Motor neuron (in vitro differentiated cells): ENCODE results near the gene ARID4B. TPM values are rescaled to one million over a fixed set of nuclear protein-coding genes. Genes with fewer than 3 reads are reported as not detected.

Experiments used
- ATAC-seq, 8 experiments: fragments of 200-7000 bp; cut with Tn5 transposase; replicated peaks in 6 of 8; 2 replicates each; pipeline ENCODE4 v1.8.0; 2021; ENCODE audit warnings: mild to moderate bottlenecking in 8 of 8, moderate library complexity in 8 of 8
- H3K27ac ChIP-seq, 2 donors: fragments of 250-450 bp; sonication (Bioruptor Pico); 2 replicates each; pipeline ENCODE4 v1.9.0; 2021; ENCODE audit warnings: antibody characterized with exemption in 2 of 2, mild to moderate bottlenecking in 2 of 2, moderate library complexity in 1 of 2
- H3K4me1 ChIP-seq, 2 donors: fragments of 250-450 bp; sonication (Bioruptor Pico); replicated peaks in 1 of 2; 2 replicates each; pipeline ENCODE4 v1.6.1; 2021; ENCODE audit warnings: antibody characterized with exemption in 2 of 2, mild to moderate bottlenecking in 2 of 2, moderate library complexity in 1 of 2
- H3K4me3 ChIP-seq, 5 donors: fragments of 250-450 bp; sonication (Bioruptor Pico); 2 replicates each; pipeline ENCODE4 v1.9.0; 2021; ENCODE audit warnings: antibody characterized with exemption in 5 of 5, mild to moderate bottlenecking in 5 of 5, moderate library complexity in 4 of 5
- WGBS, 10 experiments: fragments of 450-650 bp; shearing (Covaris generic); methylation state at CpG; one replicate each; pipeline ENCODE4 v1.0.0; 2022; 5-methylcytosine and 5-hydroxymethylcytosine counted together
- in situ Hi-C, 9 experiments: fragments of 400-800 bp; cut with MboI; loops; one replicate each; pipeline ENCODE4 v1.15.0; 2021; ENCODE audit warnings: low sequenced_read_pairs in 9 of 9, low pct_unique_long_range_greater_than_20kb in 2 of 9; ENCODE audit not compliant: unreplicated experiment in 9 of 9
- total RNA-seq, 8 experiments: library from RNA; unstranded; fragments of 300-600 nt; gene quantifications; 2 replicates each; pipeline versions ENCODE4 v1.2.3 to v1.2.4, GENCODE V29; 2022

Gene ARID4B
- total RNA-seq, 8 experiments from 2014 or later: 25.5 to 71.7 (median 53.6) TPM

DNA sequence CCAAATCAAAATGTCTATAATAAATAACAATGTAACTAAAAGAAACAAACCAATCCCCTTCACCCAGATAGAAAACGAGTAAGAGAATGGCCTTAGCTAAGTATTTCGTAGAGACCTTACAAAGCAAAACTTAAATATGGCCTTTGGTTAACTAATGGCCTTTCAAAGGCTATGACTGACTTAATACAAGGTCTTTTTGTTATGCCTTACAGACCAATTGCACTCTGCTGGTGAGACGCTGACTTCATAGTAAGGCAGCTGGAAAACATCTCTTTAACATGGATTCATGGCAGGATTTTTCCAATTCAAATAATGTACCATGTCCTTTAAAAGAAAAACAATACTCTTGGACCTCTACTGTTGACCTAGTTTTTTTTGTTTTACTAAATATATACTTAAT, 23.5 kb upstream of the ARID4B start:
- ATAC-seq: no peak
- in situ Hi-C loops: no loop called here
- 52 to 80% (median 60%) methylated on average over 1 to 3 of the region's 3 CpGs; no CpG with 5 or more reads in 1 of the 10 experiments for WGBS, 10 experiments
- H3K4me1 ChIP-seq: no peaks in the 10 kb centered on the region
- no peak overlapping the region for H3K4me3 ChIP-seq
- no peak overlapping the region for H3K27ac ChIP-seq

DNA sequence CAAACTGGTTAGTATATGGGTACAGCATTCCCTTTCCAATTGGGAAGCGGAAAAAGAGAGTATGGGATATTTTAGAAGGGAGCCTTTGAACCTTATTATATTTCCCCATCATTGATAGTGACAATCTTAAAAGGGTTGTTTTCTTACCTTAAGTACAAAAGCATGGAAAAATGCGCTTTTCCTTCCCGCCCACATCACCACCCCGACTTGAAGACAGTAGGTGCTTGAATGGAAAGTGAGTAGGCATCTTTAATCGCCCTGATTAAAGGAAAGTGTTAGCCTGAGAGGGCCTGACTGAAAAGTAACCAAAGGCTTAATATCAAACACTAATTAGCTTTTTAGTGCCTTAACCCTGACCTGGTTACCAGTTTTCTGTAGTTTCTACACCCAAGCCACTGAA, 15.7 kb upstream of the ARID4B start:
- H3K4me3 ChIP-seq: no peak overlapping the region
- no peak overlapping the region for H3K27ac ChIP-seq
- in situ Hi-C loops: no loop called here
- H3K4me1 ChIP-seq: no peaks in the 10 kb centered on the region
- 83 to 100% (median 88%) methylated on average over 2 to 5 of the region's 5 CpGs; no CpG with 5 or more reads in 1 of the 10 experiments for WGBS, 10 experiments
- ATAC-seq: no peak

DNA sequence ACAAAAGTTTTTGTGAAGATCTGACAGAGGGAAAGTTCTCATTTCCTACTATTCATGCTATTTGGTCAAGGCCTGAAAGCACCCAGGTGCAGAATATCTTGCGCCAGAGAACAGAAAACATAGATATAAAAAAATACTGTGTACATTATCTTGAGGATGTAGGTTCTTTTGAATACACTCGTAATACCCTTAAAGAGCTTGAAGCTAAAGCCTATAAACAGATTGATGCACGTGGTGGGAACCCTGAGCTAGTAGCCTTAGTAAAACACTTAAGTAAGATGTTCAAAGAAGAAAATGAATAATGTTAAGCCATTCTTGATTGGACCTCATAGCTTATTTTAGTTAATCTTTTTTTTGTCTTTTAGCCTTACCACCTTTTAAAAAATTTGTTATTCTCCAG, 14.5 kb upstream of the ARID4B start:
- WGBS, 10 experiments: 53 to 100% (median 94%) methylated on average over 1 to 3 of the region's 3 CpGs
- Histone ChIP-seq H3K4me3 (no peak overlapping the region), H3K4me1 (no peaks in the 10 kb centered on the region), H3K27ac (no peak overlapping the region)
- ATAC-seq: no peak
- in situ Hi-C loops: no loop called here

DNA sequence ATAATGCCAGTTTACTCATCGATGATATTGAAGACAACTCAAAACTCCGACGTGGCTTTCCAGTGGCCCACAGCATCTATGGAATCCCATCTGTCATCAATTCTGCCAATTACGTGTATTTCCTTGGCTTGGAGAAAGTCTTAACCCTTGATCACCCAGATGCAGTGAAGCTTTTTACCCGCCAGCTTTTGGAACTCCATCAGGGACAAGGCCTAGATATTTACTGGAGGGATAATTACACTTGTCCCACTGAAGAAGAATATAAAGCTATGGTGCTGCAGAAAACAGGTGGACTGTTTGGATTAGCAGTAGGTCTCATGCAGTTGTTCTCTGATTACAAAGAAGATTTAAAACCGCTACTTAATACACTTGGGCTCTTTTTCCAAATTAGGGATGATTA, 14.1 kb upstream of the ARID4B start:
- in situ Hi-C loops: no loop called here
- Histone ChIP-seq H3K4me3 (no peak overlapping the region), H3K27ac (no peak overlapping the region), H3K4me1 (no peaks in the 10 kb centered on the region)
- 40 to 92% (median 84%) methylated on average over 1 to 6 of the region's 6 CpGs for WGBS, 10 experiments
- no peak for ATAC-seq

DNA sequence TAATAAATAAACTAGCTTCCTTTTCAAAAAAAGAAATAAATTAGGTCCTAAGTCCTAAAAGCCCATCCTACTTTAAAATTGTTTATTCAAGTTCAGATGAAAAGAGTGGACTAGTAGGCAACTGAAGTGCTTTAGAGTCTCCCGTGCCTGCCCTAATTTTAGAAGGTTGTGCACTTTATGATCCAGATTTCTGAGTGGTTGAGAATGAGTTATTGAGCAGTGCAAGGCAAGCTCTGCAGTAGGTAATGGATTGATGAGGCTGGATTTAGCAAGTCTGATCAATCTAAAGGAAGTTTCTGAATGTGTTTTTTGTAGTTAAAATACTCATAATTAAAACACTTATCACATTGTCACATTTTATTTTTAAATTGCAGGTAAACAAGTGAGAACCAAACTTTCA, 13.4 kb upstream of the ARID4B start:
- in situ Hi-C loops: no loop called here
- H3K27ac ChIP-seq: no peak overlapping the region
- no peak for ATAC-seq
- 50 to 100% (median 83%) methylated on average over 1 of the region's 1 CpG; no CpG with 5 or more reads in 1 of the 10 experiments for WGBS, 10 experiments
- H3K4me3 ChIP-seq: no peak overlapping the region
- no peaks in the 10 kb centered on the region for H3K4me1 ChIP-seq

DNA sequence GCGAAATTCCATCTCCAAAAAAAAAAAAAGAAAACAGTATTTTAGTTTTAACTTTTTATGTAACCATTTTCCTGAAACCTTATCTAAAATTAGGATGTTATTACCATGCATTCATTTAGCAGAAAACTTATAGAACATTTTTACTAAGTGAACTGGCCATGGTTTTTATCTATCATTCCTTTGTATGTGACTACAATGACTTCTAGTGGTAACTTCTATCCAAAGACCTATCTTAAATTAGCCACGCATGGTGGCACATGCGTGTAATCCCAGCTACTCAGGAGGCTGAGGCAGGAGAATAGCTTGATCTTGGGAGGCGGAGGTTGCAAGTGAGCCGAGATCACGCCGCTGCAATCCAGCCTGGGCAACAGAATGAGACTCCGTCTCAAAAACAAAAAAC, 11.8 kb upstream of the ARID4B start:
- no peak for ATAC-seq
- WGBS, 10 experiments: 80 to 100% (median 93%) methylated on average over 1 to 8 of the region's 8 CpGs; no CpG with 5 or more reads in 1 of the 10 experiments
- no peak overlapping the region for H3K27ac ChIP-seq
- in situ Hi-C loops: no loop called here
- H3K4me3 ChIP-seq: no peak overlapping the region
- no peaks in the 10 kb centered on the region for H3K4me1 ChIP-seq

DNA sequence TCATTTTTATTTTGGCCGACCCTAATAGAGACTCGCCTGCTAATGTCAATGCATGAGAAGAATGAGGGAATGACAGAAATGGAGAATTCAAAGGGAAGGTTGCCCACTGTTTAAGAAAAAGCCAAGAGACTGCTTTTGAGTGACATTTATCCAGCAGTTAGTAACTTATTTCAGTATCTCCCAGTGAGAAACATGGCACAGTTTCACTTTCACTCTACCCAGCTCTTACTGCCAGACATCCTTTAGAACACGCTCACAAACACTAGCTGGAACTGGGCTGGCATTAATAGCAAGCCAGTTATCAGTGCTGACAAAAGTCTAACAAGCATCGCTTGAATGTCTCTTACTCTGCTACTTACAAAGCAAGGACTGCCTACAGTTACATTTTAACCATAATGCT, 8.9 kb upstream of the ARID4B start:
- peaks cover 5 to 8% of the 10 kb centered on the region in 2 donors for H3K4me1 ChIP-seq
- WGBS, 10 experiments: 75 to 100% (median 93%) methylated on average over 2 to 4 of the region's 4 CpGs
- in situ Hi-C loops: no loop called here
- no peak overlapping the region for H3K27ac ChIP-seq
- no peak overlapping the region for H3K4me3 ChIP-seq
- peak in 1 of 8 experiments; percentile 45 for ATAC-seq

DNA sequence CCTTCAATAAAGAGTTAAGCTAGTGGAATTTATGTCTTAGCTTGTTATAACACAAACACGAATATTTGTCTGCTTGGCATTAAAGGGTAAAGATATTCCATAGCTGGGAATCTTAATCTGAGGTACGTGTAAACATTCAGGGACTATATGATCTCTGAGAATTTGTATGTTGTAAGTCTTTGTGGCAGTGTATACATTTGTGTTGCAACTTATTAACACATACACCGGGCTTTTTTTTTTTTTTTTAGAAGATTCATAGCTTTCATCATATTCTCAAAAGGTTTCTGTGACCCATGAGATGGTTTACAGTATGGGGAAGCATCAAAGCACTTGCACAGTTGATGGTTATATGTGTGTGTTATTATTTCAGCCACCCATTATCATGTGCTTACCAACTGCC, 3.4 kb upstream of the ARID4B start:
- H3K4me3 ChIP-seq: peak overlapping the region; percentile 9 to 82 (median 63)
- ATAC-seq: no peak
- WGBS, 10 experiments: 0 to 80% (median 65%) methylated on average over 1 to 3 of the region's 3 CpGs
- peaks cover 13 to 19% of the 10 kb centered on the region in 2 donors for H3K4me1 ChIP-seq
- H3K27ac ChIP-seq: no peak overlapping the region
- in situ Hi-C loops: no loop called here

DNA sequence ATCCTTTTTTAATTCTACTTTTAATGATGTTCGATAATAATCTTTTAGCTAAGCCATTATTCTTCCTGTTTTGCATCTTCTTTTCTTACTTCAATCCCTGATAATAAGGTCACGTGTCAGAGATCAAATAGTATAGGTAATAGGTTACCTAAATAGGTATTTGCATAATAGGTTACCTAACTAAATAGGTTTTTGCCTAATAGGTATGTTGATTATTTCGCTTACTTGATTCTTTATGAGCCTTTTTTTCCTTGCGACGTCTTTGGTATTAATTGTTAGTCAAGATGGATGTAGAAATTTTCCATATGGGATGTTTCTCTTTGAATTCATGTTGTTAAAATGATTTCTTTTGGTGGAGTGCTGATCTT, 2.9 kb upstream of the ARID4B start:
- WGBS, 10 experiments: 74 to 93% (median 82%) methylated on average over 2 to 5 of the region's 5 CpGs
- no peak for ATAC-seq
- H3K27ac ChIP-seq: no peak overlapping the region
- H3K4me1 ChIP-seq: peaks cover 13 to 22% of the 10 kb centered on the region in 2 donors
- peak overlapping the region; percentile 9 to 82 (median 63) for H3K4me3 ChIP-seq
- in situ Hi-C loops: no loop called here

DNA sequence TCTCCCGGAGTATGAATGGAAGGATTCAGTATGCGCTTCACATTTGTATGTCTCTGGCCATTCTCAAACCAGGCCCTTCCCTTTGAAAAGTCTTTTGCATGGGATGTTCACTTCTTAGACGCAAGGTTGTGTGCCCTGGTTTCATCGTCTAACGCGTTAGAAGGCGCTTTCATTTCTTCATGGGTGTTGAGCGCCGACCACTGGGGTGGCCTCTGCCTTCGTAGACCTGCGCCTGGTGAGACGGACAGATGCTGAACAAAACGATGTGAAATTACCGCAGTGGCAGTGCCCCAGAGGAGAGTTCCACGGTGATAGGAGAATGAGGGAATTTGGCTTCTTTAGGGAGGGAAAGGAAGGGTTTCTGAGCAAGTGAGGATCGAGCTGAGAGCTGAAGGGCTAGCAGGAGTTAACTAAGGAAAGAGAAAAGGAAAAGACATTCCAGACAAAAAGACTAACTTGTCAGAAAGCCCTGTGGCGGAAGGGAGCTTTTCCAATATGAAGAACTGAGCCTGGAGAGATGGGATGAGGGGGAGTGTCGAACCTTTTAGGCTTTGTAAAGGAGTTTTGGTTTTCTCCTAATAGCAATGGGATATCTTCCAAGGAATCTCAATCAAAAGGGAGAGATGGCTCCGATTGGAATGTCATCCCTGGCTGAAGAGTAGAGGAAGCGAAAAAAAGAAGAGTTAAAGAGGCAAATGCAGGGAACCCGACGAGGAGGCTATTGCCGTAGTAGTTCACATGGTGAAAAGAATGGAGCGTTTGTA, 1.3 kb upstream of the ARID4B start:
- in situ Hi-C loops: no loop called here
- ATAC-seq: peak; percentile 4 to 9 (median 6)
- peaks cover 16 to 32% of the 10 kb centered on the region in 2 donors for H3K4me1 ChIP-seq

DNA sequence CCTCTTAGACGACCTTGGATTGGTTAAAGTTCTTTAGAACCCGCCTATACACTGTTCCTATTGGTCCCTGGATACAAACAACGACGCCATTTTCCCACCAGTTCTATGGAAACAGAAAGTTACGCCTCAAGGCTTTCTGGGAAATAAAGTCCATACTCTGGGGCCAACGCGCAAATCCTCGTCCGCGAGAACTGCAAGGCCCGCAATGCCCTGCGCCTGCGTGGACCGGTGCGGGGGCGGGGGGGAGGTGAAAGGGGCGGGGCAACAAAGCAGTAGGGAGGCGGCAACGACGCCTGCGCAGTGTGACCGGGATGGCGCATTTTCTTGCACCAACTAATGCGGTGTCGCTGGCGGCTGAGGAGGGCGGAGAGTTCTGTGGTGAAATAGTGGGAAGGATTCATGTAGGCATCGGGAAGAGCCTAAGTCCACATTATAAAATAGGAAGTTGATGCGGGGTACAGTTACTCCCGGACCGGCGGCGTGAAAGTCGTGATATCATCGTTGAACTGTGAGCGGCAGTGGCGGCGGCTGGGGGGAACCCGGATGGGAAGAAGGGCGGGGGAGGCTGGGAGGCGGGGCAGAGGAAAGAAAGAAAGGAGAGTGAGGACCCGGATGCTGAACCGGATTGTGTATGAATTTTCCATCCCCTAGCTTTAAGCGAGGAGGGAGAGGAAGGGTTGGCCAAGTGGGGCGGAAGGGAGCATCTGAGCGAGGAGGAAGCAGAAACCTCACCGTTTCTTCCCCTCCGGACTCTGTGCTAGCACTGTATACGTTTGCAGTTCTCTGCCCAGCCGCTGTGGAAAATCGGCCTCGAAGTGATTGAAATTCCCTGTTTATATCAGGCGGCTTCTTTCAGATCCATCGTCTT, 526 bp upstream of the ARID4B start, which contains the start of gene GGPS1:
TSS of gene GGPS1 (plus strand) at position 300 of the 868 bp plus-strand sequence. CDS start 6,695 bp downstream, outside the sequence.
- Histone ChIP-seq H3K4me3 (peak within 1 kb of the TSS; percentile 82 to 98 (median 98)), H3K4me1 (peaks cover 16 to 32% of the 10 kb centered on the region in 2 donors), H3K27ac (peak within 1 kb of the TSS; percentile 94 to 97)
- ATAC-seq: peak; percentile 69 to 86 (median 83)
- in situ Hi-C loops: no loop called here
- 0% methylated on average over 2 to 11 of the region's 54 CpGs; no CpG with 5 or more reads in 1 of the 10 experiments for WGBS, 10 experiments

More for the DNA sequence above, 1.3 kb upstream of the ARID4B start:
- 0 to 4% (median 1%) methylated on average over 7 to 21 of the region's 24 CpGs for WGBS, 10 experiments
- H3K4me3 ChIP-seq: peak overlapping the region; percentile 60 to 82 (median 63)
- H3K27ac ChIP-seq: peak overlapping the region; percentile 94 to 97

DNA sequence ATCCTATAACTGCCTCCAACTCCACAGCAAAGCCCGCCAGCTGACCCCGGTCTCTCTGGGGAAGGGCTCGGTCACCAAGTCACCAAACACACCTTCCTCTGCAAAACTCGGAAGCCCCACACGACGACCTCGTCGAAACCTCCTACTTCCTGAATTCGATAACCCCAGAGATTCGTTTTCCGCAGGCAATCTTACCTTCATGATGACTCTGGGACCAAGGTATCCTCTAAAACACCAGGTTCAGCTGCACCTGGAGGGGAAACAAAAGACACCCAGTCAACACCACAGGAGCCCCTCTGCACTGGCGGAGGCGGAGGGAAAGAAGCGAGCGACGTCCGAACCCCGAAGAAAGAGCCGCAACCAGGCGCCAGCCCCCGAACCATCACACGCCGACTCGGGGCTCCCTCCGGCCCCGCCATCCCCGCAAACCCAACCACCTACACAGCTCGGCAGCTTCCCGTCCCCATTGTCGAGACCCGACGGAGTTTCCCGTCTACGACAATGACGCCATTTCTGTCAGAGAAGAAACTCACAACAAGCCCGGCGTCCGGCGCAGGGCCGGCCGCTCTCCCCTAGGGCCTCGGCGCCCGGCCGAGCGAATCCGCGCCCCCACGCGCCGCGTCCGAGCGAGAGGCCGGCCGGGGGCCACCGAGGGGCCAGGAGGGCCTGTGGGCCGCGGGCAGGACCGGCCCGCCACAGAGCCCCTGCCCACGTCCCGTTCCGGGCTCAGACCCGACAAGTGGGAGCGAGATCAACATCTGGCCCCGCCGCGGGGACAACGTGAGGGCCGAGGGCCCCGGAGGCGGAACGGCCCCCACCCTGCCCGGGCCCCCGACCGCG, 1.0 kb downstream of the ARID4B start:
- in situ Hi-C loops: no loop called here
- Histone ChIP-seq H3K4me3 (peak overlapping the region; percentile 82 to 98 (median 98)), H3K4me1 (peaks cover 12 to 25% of the 10 kb centered on the region in 2 donors), H3K27ac (peak overlapping the region; percentile 94 to 96)
- peak in 7 of 8 experiments; percentile 0 to 17 (median 3) for ATAC-seq
- WGBS, 10 experiments: 0 to 5% (median 1%) methylated on average over 2 to 18 of the region's 78 CpGs; no CpG with 5 or more reads in 3 of the 10 experiments
